Spleen (tissue), 7 donors: ENCODE data around the gene FSIP1.

Source experiments
- CTCF ChIP-seq, 11 experiments: fragments of 200-600 bp in 7 of 11; fragments of 450-650 bp in 4 of 11; sonication (generic) in 4 of 11; IDR thresholded peaks in 8 of 11; conservative IDR thresholded peaks in 3 of 11; 1 replicate in 7 of 11; 2 replicates in 4 of 11; pipeline versions ENCODE4 v1.4.0 to v1.8.0; 2016 to 2021; ENCODE audit warnings: antibody characterized with exemption in 11 of 11, inconsistent platforms in 4 of 11, mild to moderate bottlenecking in 1 of 11
- POLR2A ChIP-seq, 3 donors: fragments of 450-650 bp; IDR thresholded peaks; one replicate each; pipeline ENCODE4 v1.5.1; 2017; ENCODE audit warnings: antibody characterized with exemption in 3 of 3, mild to moderate bottlenecking in 1 of 3
- donor health status: DM: no; HTN: no; CAD: no; lungs with moderate emphysema.
- donor health status: DM: no; HTN: no; CAD: no.
- donor health status: DM: no; HTN: no; CAD: no.

- TF ChIP-seq CTCF (IDR thresholded peaks at IDR 0.05 in 8 of 11, conservative IDR thresholded peaks at IDR 0.05 in 3 of 11) (no peak), POLR2A (IDR thresholded peaks at IDR 0.05) (no peak)
These were observed 72.7 kb downstream of the FSIP1 start for GRCh38 chr15:39709941-39710340.
